NK-92 treated with Interleukin-12 subunit alpha and Interleukin-12 subunit beta, amount 100 ng/mL, for 24 hours (cell line): Measurements from ENCODE around the gene ST6GALNAC4.
"Not testable (repeated sequence)": the region's sequence is repeated elsewhere in the genome, so short reads cannot be mapped to it uniquely, and the experiment has no call there.

ENCODE experiments used
- DNase-seq: peaks from one replicate; lab custom pipeline; 2025; lab: John Stamatoyannopoulos, UW

ST6GALNAC4 gene

DNA sequence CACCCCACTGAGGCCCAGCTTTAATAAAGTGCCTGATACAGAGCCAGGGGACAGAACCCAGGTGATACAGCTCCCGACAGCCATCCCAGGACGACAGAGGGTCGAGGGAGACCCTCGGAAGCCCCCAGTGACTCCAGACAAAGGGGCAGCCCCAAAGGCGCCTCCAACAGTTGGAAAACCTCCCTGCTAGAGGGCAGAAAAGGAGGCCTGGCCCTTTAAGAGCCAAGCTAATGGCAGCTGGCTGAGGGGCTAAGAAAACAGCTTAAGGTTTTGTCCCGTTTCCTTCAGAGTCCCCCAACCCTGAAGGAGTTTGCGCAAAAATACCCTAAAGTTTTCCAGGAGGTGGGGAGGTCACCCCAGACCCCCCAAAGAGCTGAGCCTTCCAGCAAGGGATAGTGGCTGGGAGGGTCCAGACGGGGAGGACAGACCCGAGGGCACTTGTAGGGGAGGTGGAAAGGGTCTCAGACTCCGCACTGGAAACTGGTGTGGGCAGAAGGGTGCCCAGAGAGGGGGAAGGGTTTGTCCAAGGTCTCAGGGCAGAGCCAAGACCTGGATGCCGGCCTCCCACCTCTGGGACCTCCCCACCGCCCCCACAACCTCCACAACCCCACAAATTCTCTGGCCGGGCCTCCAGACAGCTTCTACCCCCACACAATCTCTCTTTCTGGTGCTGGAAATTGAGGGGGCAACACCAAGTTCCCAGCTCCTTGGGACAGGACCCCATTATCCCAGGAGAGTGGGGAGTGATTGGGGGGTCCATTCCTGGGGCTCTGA is 31.1 kb downstream of the ST6GALNAC4 start:
- DNase-seq = no peak

DNA sequence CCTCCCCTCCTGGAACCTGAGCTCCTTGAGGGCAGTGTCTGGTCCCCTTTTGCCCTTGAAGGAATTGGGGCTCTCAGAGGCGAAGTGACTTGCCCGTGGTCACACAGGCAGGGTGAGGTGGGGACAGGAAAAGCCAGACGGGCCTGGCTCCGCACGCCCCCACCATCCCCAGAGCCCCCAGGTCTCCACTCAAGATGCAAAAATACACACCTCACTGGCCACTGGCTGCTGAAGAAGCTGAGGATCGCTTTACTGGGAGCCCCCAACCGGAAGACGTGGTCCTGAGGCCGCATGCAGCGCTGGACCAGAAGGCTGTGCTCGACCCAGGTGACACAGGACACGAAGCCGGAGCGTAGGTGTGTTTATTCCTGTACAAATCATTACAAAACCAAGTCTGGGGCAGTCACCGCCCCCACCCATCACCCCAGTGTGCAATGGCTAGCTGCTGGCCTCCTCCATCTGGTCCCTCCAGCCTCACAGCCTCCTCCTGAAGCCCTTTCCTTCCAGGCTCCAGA is 31.8 kb downstream of the ST6GALNAC4 start:
- DNase-seq = no peak

DNA sequence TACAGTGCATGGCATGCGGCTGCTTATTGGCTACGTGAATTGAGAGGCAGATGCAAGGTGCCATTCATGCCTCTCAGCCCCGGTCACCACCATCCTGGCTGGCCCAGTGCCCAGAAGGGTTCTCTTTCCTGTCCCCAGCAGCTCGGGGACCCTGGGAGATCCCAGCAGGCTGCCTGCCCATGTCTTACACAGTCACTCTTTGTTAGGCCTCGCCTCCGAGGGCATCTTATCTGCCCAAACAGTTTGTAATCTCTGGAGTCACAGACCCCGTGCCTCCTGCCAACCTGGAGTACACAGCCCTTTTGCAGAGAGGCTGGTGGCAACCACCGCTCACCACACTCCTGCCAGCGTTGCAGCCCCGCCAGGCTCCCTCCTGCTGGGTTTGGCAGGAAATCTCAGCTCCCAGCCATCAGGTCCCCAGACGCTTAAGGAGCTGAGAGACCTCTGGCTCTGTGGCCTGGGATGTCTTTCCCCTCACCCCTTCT is 32.4 kb downstream of the ST6GALNAC4 start:
- DNase-seq = no peak

DNA sequence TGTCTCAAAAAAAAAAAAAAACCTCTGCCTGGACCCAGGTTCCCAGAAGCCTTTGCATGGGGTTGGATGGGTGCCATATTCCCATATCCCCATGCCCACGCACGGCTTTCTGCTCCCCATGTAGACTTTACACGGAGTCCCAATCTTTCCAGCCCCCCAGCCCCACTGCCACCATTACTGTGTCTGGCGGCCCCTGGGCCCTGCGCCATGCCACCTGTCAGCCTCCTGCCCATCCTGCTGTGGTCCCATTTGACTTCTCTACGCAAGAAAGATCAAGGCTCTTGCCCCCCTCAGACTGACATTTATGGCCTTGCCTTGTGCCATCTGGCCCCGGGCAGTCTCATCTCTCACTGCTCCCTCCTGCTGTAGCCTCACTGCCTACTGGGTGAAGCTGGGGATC is 32.9 kb downstream of the ST6GALNAC4 start:
- no peak for DNase-seq

DNA sequence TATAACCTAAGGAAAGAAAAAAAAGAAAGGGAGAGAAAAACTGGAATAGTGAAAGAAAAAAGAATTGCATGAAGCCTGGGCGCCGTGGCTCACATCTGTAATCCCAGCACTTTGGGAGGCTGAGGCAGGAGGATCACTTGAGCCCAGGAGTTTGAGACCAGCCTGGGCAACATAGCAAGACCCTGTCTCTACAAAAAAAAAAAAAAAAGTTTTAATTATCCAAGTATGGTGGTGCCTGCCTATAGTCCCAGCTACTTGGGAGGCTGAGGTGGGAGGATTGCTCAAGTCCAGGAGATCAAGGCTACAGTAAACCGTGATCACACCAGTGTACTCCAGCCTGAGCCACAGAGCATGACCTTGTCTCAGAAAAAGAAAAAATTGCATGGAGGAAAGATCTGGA is 35.1 kb downstream of the ST6GALNAC4 start:
- DNase-seq = not testable (repeated sequence)

DNA sequence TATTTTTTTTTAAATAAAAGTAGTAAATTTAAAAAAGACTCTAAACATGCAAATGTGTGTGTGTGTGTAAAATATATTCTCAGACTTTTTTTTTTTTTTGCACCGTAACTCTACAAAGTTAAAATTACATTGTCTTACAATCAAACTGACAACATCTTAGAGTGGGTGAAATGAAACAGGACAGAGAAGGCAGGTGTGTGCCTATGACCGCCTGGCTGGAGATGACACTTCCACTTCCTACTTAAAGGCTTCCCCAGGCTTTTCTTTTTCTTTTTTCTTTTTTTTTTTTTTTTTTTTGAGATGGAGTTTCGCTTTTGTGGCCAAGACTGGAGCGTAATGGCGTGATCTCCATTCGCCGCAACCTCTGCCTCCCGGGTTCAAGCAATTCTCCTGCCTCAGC is 36.7 kb downstream of the ST6GALNAC4 start:
- no peak for DNase-seq

DNA sequence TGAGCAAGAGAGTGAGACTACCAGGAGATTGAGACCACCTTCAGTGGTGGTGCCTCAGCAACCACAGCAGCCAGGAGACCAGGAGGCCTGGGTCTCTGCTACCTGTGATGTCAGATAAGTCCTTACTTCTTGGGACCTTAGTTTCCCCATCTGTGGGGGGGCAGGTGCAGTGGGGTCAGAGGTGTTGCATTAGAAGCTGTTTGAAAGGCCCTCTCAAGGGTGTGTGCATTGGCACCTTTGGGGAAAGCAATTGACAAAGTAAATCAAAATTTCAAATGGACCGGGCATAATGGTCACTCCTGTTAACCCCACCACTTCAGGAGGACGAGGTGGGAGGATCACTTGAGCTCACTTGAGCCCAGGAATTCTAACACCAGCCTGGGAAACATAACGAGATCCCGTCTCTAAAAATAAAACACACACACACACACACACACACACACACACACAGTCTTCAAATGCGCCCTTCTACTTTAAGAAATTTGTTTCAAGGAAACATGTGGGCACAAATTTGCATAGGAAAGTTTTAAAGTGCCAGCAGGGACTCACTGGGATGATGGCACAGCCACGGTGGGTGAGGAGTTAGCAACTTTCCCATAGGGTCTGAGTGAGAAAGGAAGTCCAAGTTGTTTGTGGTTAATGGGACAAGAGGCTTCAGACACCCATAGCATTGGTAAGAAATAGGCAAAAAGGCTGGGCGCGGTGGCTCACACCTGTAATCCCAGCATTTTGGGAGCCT is 38.0 kb downstream of the ST6GALNAC4 start:
- DNase-seq = no peak

DNA sequence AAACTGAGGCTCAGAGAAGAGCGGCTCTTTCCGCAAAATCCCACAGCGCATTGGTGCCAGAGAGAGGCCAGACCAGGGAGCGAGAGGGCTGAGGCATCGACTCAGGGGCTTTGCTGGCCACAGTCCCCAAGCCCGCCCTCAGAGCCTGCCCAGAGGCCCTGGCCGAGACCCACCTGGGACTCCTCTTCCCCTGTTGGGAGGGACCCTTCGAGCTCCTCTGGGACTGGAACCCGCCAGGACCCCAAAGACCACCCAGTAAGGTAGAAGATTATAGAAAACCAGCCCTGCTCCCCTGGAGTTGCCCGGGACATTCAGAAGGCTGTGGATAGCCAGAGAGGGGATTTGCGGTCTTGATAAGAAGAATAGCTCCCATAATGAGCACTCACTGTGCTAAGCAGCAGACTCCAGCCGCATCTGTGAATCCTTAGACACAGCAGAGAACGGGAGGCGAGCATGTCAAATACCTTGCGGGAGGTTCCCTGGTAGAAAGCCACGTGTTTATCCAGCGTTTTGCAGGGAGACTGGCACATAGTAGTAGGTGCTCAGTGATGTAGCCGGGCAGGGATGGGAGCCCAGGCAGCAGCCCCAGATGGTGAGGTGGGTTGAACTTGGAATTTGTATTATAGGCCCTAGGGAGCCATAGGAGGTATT is 38.7 kb downstream of the ST6GALNAC4 start:
- DNase-seq = no peak

DNA sequence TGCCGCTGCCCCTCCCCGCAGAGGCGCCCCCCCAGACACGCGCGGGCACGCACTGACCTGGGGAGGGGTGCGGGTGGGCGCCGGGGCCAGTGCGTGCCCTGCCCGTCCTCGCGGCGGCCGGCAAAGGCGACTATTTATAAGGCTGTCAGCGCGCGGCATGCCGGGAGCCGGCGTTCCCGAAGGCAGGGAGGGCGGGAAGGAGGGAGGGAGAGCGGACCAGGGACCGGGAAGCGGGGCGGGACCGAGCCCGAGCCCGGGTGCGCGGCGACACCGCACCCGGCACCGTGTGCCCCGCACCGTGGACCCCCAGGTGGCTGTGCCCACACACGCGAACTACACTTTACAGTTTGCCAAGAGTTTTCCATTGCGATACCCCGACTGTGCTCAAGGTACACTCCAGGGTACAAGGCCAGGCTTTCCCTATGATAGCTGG is 39.3 kb downstream of the ST6GALNAC4 start, which contains the start of gene AK1:
Gene AK1, minus strand, starts transcription at position 110 of the 433 bp plus-strand sequence. CDS start 3,058 bp downstream, outside the sequence.
- no peak for DNase-seq

DNA sequence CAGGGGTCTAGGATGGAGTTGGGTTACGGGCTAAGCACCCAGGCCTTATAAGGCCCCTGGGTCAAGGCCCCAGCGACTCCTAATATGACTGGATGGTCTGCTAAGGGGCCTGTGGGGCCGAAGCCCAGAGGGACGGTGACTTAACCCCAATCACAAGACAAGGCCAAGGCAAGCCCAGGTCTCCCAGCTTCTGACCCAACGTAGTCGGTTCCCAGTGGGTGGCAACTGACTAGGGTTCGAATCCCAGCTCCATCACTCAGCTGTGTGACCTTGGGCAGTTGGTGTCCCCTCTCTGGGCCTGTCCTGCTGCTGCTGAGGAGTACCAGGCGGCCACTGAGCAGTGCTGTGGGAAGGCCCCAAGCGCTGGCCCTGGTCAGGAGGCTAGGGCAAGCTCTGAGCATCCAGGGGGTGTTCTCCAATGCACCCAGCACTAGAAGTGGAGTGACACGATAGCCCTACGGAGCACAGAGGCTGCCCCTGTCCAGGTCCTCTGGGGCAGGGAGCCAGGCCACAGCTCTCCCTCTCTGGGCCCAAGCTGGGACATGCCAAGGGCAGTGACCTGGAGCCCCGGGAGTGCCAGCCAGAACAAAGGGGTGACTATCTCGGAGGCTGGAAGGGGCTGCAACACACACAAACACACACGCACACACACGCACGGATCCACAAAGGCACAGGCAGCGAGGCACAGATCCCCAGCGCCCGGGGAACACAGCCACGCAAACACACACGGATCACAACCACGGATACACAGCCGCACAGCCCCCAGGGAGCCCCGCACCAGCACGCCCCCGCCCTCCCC is 39.9 kb downstream of the ST6GALNAC4 start:
- no peak for DNase-seq

DNA sequence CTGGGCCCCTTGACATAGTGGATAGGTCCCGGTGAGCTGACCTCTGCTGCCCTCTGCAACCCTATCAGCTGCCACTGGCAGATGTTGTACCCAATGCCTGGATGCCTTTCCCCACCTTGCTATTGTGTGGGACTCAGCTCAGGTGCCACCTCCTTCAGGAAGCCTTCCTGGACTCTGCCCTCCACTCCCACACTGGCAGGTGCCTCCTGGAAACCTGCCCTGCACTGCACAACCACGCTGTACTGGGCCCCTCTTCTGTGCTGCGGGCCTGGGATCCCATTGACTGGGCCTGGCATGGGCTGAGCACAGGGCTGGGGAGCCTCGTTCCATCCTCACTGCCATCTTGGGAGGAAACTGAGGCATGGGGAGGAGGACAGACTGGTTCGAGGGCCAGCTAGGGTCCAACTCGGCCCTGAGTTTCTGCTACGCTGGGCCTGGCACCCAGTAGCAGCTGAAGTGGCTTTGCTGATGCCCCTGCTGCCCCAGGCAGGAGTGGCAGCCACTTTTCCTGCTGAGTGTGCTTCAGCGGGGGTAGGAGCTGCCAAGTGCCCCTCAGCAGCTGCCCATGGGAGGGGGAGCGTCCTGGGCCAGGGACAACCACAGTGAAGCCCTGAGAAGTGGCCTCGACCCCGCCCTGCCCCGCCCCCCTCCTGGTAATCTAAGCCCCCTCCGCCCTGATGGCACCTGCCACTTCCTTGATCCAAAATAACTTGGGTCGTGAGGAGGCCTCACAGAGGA is 40.6 kb downstream of the ST6GALNAC4 start:
- DNase-seq = no peak

DNA sequence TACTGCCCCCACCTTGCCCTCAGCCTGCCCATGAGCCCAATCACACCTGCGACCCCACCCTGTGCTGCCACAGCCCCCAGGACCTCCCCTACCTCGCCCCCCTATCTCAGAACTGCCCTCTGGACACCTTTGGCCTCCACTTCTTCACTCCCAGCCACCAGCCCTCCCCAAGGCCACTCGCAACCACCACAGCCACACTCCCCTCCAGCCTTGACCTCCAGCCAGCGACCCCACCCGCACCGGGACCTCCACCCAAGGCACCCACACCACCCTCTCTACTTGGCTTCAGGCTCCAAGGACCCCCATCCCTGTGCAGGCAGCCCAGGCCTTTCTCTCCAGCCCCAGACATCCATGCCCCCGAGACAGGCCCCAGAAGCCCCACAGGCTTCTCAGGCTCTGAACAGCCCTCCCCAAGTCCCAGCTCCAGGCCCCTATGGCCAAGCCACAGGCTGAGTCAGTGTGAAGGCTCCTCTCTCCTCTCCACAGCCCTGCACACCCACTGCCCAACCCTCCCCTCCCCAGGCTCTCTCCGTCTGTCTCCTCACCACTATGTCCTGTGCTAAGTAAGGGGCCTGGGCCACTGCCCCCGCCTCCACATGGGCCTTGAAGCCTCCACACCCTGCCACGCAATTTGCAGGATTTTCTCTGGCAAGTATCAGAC is 41.4 kb downstream of the ST6GALNAC4 start:
- DNase-seq = no peak

DNA sequence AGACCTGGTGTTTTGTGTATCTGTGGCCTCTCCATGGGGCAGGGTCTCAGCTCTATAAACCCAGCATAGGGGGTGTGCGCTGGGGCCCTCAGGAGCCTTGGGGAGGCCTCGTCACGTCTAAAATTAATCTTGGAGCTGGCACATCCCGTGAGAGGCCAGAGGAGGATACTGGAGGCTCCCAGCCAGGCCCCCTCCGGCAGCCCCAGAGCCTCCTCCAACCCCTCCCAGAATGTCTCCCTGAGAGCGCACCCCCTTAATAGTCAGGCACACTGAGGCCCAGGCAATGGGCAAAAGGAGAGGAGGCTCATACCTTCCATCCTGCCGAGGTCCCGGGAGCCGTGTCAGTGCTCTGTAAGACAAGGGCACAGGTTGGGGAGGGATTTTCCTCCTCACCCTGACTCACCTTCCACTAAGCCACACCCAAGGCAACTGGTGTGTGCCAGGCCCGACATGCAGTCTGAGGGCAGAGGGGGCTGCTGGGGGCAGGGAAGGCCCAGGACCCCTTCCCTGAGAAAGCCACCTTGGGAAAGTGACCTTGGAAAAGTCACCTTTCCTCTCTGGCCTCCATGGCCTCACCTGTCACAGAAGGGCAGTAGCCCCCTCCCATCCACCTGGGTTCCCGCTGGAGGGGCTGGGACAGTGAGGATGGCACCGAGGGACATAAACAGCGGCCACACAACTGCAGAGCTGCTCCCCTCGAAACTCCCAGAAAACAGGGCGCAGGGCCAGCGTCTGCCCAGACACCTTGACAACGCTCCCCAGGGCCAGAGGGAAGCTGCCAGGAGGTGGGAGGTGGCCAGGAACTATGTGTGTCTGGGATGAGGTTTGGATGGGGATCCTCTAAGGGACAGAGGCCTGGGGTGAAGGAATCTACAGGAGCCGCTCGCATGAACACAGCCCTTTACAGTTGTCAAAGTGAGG is 42.3 kb downstream of the ST6GALNAC4 start:
- DNase-seq = no peak

DNA sequence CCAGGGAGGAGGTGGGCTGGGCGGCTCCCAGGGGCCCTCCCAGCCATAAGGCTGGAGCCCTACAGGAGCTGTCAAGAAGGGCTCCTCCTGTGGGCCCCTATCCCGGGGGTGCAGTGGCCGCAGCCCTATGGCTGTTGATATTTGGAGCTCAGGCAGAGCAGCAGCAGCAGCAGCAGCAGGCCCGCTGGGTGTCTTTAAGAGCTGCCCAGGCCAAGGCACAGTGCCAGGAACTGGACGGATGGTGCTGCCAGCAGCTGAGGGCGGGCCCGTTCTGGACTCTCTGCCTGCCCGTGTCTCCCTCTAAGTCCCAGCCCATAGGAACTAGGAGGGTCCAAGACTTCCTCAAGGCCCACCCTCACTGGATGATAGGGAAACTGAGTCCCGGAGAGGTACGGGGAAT is 43.0 kb downstream of the ST6GALNAC4 start:
- DNase-seq = no peak

DNA sequence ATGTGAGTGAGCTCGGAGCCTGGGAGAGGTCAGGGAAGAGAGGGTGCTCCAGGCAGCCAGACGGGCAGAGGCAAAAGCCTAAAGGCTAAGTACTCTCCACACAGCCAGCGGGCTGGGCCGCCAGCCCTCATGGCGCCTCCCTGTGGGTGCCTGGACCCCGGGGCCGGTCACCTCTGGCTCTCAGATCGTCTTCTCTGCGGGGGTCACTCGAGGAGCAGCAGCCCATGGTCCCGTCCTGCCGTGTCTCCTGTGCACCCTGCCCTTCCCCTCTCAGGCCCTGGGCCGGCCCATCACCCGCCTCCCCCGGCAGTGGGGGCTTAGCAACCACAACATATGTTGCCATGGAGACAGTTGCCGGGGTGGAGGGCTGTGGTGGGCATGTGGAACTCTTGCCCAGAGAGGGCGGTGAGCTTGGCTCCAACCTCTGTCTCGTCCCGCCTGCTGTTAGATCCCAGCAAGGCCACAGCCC is 43.6 kb downstream of the ST6GALNAC4 start:
- no peak for DNase-seq

DNA sequence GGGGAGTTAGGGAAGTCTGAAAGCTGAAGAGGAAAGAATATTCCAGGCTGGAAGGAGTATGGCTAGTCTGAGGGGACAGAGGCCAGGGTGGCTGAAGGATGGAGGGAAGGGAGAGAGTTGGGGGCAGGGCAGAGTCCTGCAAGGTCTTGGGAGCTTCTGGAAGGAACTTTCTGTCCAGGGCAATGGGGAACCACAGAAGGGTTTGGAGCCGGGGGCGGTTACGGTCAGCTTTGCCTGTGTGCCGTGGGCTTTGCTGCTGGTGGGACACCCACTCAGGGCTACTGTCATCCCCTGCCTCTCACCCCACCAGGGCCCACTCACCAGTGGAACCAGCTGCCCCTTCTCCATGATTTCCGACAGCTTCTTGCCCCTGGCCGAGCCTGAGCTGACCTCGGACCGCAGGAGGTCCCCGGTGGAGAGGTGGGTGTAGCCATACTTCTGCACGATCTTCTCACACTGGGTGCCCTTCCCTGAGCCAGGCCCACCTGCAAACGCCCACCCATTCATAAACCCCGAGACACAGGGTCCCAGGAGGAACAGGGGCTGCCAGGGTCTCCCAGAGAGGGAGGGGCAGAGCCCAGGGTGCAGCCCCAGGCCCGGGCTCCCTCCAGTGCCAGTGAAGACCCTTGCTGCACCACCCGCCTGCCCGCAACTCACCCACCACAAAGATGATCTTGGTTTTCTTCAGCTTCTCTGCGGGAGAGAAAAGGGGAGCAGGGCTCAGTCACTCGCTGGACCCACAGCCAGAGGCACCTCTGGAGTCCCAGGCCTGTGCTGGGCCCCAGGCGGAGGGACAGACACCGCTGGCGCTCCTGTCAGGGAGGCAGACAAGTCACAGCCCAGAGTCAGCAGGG is 44.2 kb downstream of the ST6GALNAC4 start:
- DNase-seq = no peak

DNA sequence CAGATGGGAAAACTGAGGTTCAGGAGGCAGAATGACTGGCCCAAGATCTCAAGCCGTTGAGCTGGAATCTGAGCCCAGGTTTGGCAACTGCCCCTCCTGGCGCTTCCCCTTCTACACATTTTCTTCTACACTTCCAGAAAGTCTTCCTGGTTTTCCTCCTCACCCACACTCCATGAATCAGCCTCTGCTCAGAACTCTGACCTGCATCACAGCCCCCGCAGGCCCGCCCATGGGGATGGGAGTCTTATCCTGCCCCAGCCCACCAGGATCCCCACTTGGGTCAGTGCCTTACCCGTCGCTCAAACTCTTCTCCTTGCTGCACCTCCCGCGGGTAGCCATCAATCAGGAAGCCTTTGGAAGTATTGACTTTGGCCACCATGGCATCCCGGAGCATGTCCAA is 45.3 kb downstream of the ST6GALNAC4 start:
- DNase-seq = no peak

DNA sequence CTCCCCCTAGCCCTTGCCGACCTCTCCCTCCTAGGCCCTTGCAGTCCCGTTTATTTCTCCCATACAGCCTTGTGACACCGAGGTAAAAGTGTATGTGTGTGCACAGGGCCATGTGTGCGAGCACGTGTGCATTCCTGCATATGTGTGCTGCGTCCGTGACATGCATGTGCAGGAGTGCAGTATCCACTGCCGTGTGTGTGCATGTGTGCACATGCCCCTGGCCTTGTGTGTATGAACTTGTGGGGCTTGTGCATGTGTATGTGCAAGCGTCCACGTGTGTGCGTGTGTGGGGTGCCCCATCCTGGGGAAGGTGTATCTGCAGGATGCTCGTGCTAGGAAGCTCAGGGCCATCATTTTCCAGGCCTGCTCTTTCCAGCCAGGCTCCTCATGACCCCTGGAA is 46.0 kb downstream of the ST6GALNAC4 start:
- DNase-seq = no peak
